Suppressor macrophage (primary cell): ENCODE results near the gene MAPK9.

Experiments used
- DNase-seq, 4 experiments: peaks; one replicate each; pipeline ENCODE4 v3.0.0-alpha.2; 2020 to 2022
- total RNA-seq, 17 experiments: gene quantifications; one replicate each; lab custom pipeline; 2026; ENCODE audit warnings: mixed read lengths in 6 of 17, inconsistent platforms in 3 of 17; lab: John Stamatoyannopoulos, UW

The MAPK9 gene
- 22.5 to 63.1 (median 44.3) reads per million in 17 experiments for total RNA-seq

- DNase-seq = peak; percentile 89 to 96 (median 93)
Measured at GRCh38 chr5:180291943-180292831, at the start of gene MAPK9. Gene MAPK9 (minus strand): TSS chr5:180292083. CDS start chr5:180280561, 11,522 bp downstream.

GRCh38 chr5:180341595-180341994, 49.7 kb upstream of the MAPK9 start:
- no peak for DNase-seq

GRCh38 chr5:180340856-180341255, 49.0 kb upstream of the MAPK9 start:
- no peak for DNase-seq

- DNase-seq = no peak
Measured at GRCh38 chr5:180339583-180340183, 47.8 kb upstream of the MAPK9 start.

- DNase-seq = no peak
Measured at GRCh38 chr5:180338001-180338707, 46.3 kb upstream of the MAPK9 start.

GRCh38 chr5:180336234-180337020, 44.5 kb upstream of the MAPK9 start:
- DNase-seq = no peak

GRCh38 chr5:180335614-180336233, 43.8 kb upstream of the MAPK9 start:
- DNase-seq = no peak

GRCh38 chr5:180334751-180335613, 43.1 kb upstream of the MAPK9 start:
- no peak for DNase-seq

- no peak for DNase-seq
Measured at GRCh38 chr5:180334176-180334575, 42.3 kb upstream of the MAPK9 start.

GRCh38 chr5:180333661-180334060, 41.8 kb upstream of the MAPK9 start:
- peak in 1 of 4 experiments; percentile 17 for DNase-seq

GRCh38 chr5:180332861-180333260, 41.0 kb upstream of the MAPK9 start:
- DNase-seq = no peak

- DNase-seq = no peak
Measured at GRCh38 chr5:180332051-180332517, 40.2 kb upstream of the MAPK9 start.

- DNase-seq = no peak
Measured at GRCh38 chr5:180331647-180331950, 39.7 kb upstream of the MAPK9 start.

GRCh38 chr5:180330810-180331646, 39.1 kb upstream of the MAPK9 start:
- peak in 1 of 4 experiments; percentile 20 for DNase-seq

- DNase-seq = no peak
Measured at GRCh38 chr5:180330270-180330648, 38.4 kb upstream of the MAPK9 start.

- no peak for DNase-seq
Measured at GRCh38 chr5:180329606-180330269, 37.9 kb upstream of the MAPK9 start.

- DNase-seq = no peak
Measured at GRCh38 chr5:180329138-180329435, 37.2 kb upstream of the MAPK9 start.

GRCh38 chr5:180328296-180329137, 36.6 kb upstream of the MAPK9 start:
- peak; percentile 88 to 96 (median 94) for DNase-seq
